H9 (cell line): Measurements from ENCODE around the gene IL12RB2. TPM values are rescaled to one million over a fixed set of nuclear protein-coding genes. Genes with fewer than 3 reads are reported as not detected.

Source experiments
- DNase-seq: peaks from one replicate; pipeline ENCODE4 v3.0.0-alpha.2; 2017
- H2AFZ ChIP-seq: one replicate; pipeline ENCODE4 v1.6.1; 2013; ENCODE audit warnings: mild to moderate bottlenecking, low read length, control low read depth, moderate library complexity
- H2AK5ac ChIP-seq: 2 replicates; pipeline ENCODE4 v1.6.1; 2013; ENCODE audit warnings: low read length, control low read depth, mixed read lengths; ENCODE audit not compliant: insufficient read length
- H2BK120ac ChIP-seq: one replicate; pipeline ENCODE4 v1.6.1; 2013; ENCODE audit warnings: low read depth, mild to moderate bottlenecking, low read length, control low read depth, inconsistent platforms; ENCODE audit not compliant: poor library complexity, severe bottlenecking
- H2BK12ac ChIP-seq: 2 replicates; pipeline ENCODE4 v1.6.1; 2013; ENCODE audit warnings: low read length, control low read depth, mixed read lengths, low read depth; ENCODE audit not compliant: insufficient read length
- H2BK15ac ChIP-seq: 2 replicates; pipeline ENCODE4 v1.6.1; 2013; ENCODE audit warnings: low read depth, low read length, control low read depth
- H2BK20ac ChIP-seq: one replicate; pipeline ENCODE4 v1.6.1; 2013; ENCODE audit warnings: low read depth, mild to moderate bottlenecking, low read length, control low read depth, inconsistent platforms; ENCODE audit not compliant: poor library complexity, severe bottlenecking
- H2BK5ac ChIP-seq: 2 replicates; pipeline ENCODE4 v1.6.1; 2013; ENCODE audit warnings: low read length, control low read depth, mixed read lengths; ENCODE audit not compliant: insufficient read length
- H3K14ac ChIP-seq: 2 replicates; pipeline ENCODE4 v1.6.1; 2013; ENCODE audit warnings: low read length, control low read depth; ENCODE audit not compliant: insufficient read depth
- H3K18ac ChIP-seq: 2 replicates; pipeline ENCODE4 v1.6.1; 2013; ENCODE audit warnings: low read depth, mild to moderate bottlenecking, mixed read lengths, low read length, control low read depth; ENCODE audit not compliant: insufficient read length
- H3K23ac ChIP-seq: 2 replicates; pipeline ENCODE4 v1.6.1; 2013; ENCODE audit warnings: low read length, control low read depth, mixed read lengths, low read depth; ENCODE audit not compliant: insufficient read length
- H3K23me2 ChIP-seq: 2 replicates; pipeline ENCODE4 v1.6.1; 2013; ENCODE audit warnings: low read depth, mild to moderate bottlenecking, mixed read lengths, low read length, control low read depth; ENCODE audit not compliant: insufficient read length, poor library complexity, severe bottlenecking
- H3K27ac ChIP-seq: 2 replicates; pipeline ENCODE4 v1.5.1; 2013; ENCODE audit warnings: low read length, control low read depth, mixed read lengths, low read depth; ENCODE audit not compliant: insufficient read length
- H3K27me3 ChIP-seq: 2 replicates; pipeline ENCODE4 v1.6.1; 2013; ENCODE audit warnings: low read length, control low read depth, inconsistent platforms; ENCODE audit not compliant: insufficient read depth
- H3K4ac ChIP-seq: 2 replicates; pipeline ENCODE4 v1.6.1; 2013; ENCODE audit warnings: low read depth, mild to moderate bottlenecking, control low read depth, inconsistent platforms, low read length, moderate library complexity
- H3K4me1 ChIP-seq: 2 replicates; pipeline ENCODE4 v1.6.1; 2013; ENCODE audit warnings: low read length, control low read depth, inconsistent platforms; ENCODE audit not compliant: insufficient read depth
- H3K4me2 ChIP-seq: 2 replicates; pipeline ENCODE4 v1.6.1; 2013; ENCODE audit warnings: low read length, control low read depth, mixed read lengths; ENCODE audit not compliant: insufficient read length, insufficient read depth
- H3K56ac ChIP-seq: 2 replicates; pipeline ENCODE4 v1.6.1; 2013; ENCODE audit warnings: low read depth, mild to moderate bottlenecking, mixed read lengths, low read length, control low read depth; ENCODE audit not compliant: insufficient read length
- H3K79me1 ChIP-seq: 2 replicates; pipeline ENCODE4 v1.6.1; 2013; ENCODE audit warnings: low read depth, mild to moderate bottlenecking, moderate library complexity, low read length, control low read depth, inconsistent platforms; ENCODE audit not compliant: insufficient read depth, poor library complexity, severe bottlenecking
- H3K79me2 ChIP-seq: 2 replicates; pipeline ENCODE4 v1.6.1; 2013; ENCODE audit warnings: low read length, control low read depth, inconsistent platforms; ENCODE audit not compliant: insufficient read depth
- H3K9ac ChIP-seq: 2 replicates; pipeline ENCODE4 v1.6.1; 2013; ENCODE audit warnings: low read length, control low read depth, mixed read lengths; ENCODE audit not compliant: insufficient read length; ENCODE audit errors: extremely low read depth
- H3K9me3 ChIP-seq: one replicate; pipeline ENCODE4 v1.6.1; 2013; ENCODE audit warnings: low read depth, low read length, inconsistent platforms; ENCODE audit not compliant: control insufficient read depth
- H3T11ph ChIP-seq: one replicate; pipeline ENCODE4 v1.6.1; 2013; ENCODE audit warnings: mild to moderate bottlenecking, low read length, control low read depth, inconsistent platforms
- H4K20me1 ChIP-seq: one replicate; pipeline ENCODE4 v1.6.1; 2013; ENCODE audit not compliant: control insufficient read depth, insufficient read length, insufficient read depth
- H4K5ac ChIP-seq: 2 replicates; pipeline ENCODE4 v1.6.1; 2013; ENCODE audit warnings: low read depth, mild to moderate bottlenecking, mixed read lengths, low read length, control low read depth; ENCODE audit not compliant: insufficient read length
- H4K8ac ChIP-seq: replicated peaks from 2 replicates; pipeline ENCODE4 v1.6.1; 2013; ENCODE audit warnings: low read length, control low read depth, mixed read lengths, low read depth; ENCODE audit not compliant: insufficient read length
- H4K91ac ChIP-seq: 2 replicates; pipeline ENCODE4 v1.6.1; 2013; ENCODE audit warnings: low read depth, mild to moderate bottlenecking, moderate library complexity, mixed read lengths, low read length, control low read depth; ENCODE audit not compliant: insufficient read length
- H3K27ac Mint-ChIP-seq, 3 experiments: 2 replicates in 2 of 3; 3 replicates in 1 of 3; pipeline ENCODE4 v1.8.0; 2020 to 2021; ENCODE audit warnings: mixed read lengths in 3 of 3, mild to moderate bottlenecking in 1 of 3, moderate library complexity in 1 of 3
- H3K27me3 Mint-ChIP-seq: 2 replicates; pipeline ENCODE4 v1.8.0; 2021; ENCODE audit warnings: low read depth, mild to moderate bottlenecking, moderate library complexity, mixed read lengths
- H3K36me3 Mint-ChIP-seq, 3 experiments: 2 replicates in 2 of 3; 3 replicates in 1 of 3; pipeline ENCODE4 v1.8.0; 2020 to 2021; ENCODE audit warnings: low read depth in 3 of 3, mixed read lengths in 3 of 3; ENCODE audit not compliant: insufficient read depth in 1 of 3
- H3K4me1 Mint-ChIP-seq, 2 experiments: 2 replicates each; pipeline ENCODE4 v1.8.0; 2020; ENCODE audit warnings: mixed read lengths in 2 of 2
- H3K4me3 Mint-ChIP-seq, 2 experiments: 2 replicates in 1 of 2; 3 replicates in 1 of 2; pipeline ENCODE4 v1.8.0; 2020 to 2021; ENCODE audit warnings: mild to moderate bottlenecking in 2 of 2, mixed read lengths in 2 of 2, moderate library complexity in 1 of 2
- H3K9me3 Mint-ChIP-seq, 2 experiments: 2 replicates in 1 of 2; 3 replicates in 1 of 2; pipeline ENCODE4 v1.8.0; 2020; ENCODE audit warnings: mild to moderate bottlenecking in 2 of 2, mixed read lengths in 2 of 2, moderate library complexity in 1 of 2
- WGBS: extraction: QIAGEN DNeasy Blood & Tissue Kit; methylation state at CpG from one replicate; pipeline ENCODE4 v1.1.7; 2013; ENCODE audit warnings: missing lambda C conversion rate, low lambda C conversion rate, mixed read lengths; ENCODE audit not compliant: insufficient read length; ENCODE audit errors: extremely low coverage; 5-methylcytosine and 5-hydroxymethylcytosine counted together
- total RNA-seq: library from RNA; stranded (reverse); gene quantifications from 2 replicates; pipeline ENCODE4 v1.2.1, GENCODE V29; 2021
- TF ChIP-seq, protein P1 (sequence below): fragments of 200-600 bp; sonication (generic); conservative IDR thresholded peaks from 3 replicates; pipeline ENCODE4 v1.8.0; 2021; ENCODE audit warnings: antibody characterized with exemption, mild to moderate bottlenecking

IL12RB2 gene
- total RNA-seq, 1 experiment from 2014 or later, result 0.77 TPM

DNA sequence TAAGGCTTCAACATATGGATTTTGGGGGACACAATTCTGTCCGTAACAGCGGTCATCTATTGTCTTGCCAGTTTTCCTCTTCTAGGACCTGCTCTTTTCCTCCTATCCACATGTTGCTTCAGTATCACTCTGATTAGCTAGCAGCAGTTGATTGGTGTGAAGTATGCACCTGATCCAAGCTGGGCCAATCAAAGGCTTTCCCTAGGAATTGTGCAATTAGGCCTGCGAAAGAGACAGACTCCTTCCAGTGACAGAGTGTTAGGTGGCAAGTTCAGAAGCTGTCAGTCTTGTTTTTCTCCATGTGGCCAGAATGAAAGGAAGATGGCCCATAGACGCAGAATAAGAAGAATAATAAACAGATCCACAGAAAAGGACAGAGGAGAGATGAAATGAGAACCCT, 34.1 kb upstream of the IL12RB2 start:
- H2BK120ac ChIP-seq, result no peak overlapping the region

More for the DNA sequence above, 34.1 kb upstream of the IL12RB2 start:
- no peak overlapping the region for H4K5ac ChIP-seq
- H3K14ac ChIP-seq, result no peak overlapping the region
- H3K56ac ChIP-seq, result no peak overlapping the region
- H4K20me1 ChIP-seq, result no peaks in the 10 kb centered on the region
- H2BK15ac ChIP-seq, result no peak overlapping the region
- H3K9me3 Mint-ChIP-seq, result peaks cover 12 to 29% of the 10 kb centered on the region in 2 experiments
- no peak overlapping the region for H4K91ac ChIP-seq
- DNase-seq, result no peak
- H3K4me1 ChIP-seq, result no peaks in the 10 kb centered on the region
- H3K4me2 ChIP-seq, result no peak overlapping the region
- H3K9me3 ChIP-seq, result peaks cover 4% of the 10 kb centered on the region
- H3K4ac ChIP-seq, result no peak overlapping the region
- H3K79me2 ChIP-seq, result no peaks in the 10 kb centered on the region
- no peak overlapping the region for H3K23ac ChIP-seq
- TF ChIP-seq, protein P1, sequence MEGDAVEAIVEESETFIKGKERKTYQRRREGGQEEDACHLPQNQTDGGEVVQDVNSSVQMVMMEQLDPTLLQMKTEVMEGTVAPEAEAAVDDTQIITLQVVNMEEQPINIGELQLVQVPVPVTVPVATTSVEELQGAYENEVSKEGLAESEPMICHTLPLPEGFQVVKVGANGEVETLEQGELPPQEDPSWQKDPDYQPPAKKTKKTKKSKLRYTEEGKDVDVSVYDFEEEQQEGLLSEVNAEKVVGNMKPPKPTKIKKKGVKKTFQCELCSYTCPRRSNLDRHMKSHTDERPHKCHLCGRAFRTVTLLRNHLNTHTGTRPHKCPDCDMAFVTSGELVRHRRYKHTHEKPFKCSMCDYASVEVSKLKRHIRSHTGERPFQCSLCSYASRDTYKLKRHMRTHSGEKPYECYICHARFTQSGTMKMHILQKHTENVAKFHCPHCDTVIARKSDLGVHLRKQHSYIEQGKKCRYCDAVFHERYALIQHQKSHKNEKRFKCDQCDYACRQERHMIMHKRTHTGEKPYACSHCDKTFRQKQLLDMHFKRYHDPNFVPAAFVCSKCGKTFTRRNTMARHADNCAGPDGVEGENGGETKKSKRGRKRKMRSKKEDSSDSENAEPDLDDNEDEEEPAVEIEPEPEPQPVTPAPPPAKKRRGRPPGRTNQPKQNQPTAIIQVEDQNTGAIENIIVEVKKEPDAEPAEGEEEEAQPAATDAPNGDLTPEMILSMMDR, result no peak
- H3K79me1 ChIP-seq, result no peaks in the 10 kb centered on the region
- no peak overlapping the region for H3T11ph ChIP-seq
- peaks cover 2% of the 10 kb centered on the region; the same call in 1 of the 2 replicates for H3K27me3 Mint-ChIP-seq
- H3K18ac ChIP-seq, result no peak overlapping the region
- no CpG with 5 or more reads among the region's 4 CpGs for WGBS
- no peak overlapping the region for H3K4me3 Mint-ChIP-seq
- H3K23me2 ChIP-seq, result no peaks in the 10 kb centered on the region
- H3K9ac ChIP-seq, result no peak overlapping the region
- no peak overlapping the region for H2AK5ac ChIP-seq
- H3K27ac ChIP-seq, result no peak overlapping the region
- H2BK12ac ChIP-seq, result no peak overlapping the region
- no peak overlapping the region for H2AFZ ChIP-seq
- peaks cover 4 to 6% of the 10 kb centered on the region in 2 experiments; a peak in 2 of 4 replicates for H3K4me1 Mint-ChIP-seq
- peaks cover 4 to 17% (median 4%) of the 10 kb centered on the region in 3 experiments; a peak in 5 of 7 replicates for H3K36me3 Mint-ChIP-seq
- H3K27ac Mint-ChIP-seq, result no peak overlapping the region
- H3K27me3 ChIP-seq, result no peaks in the 10 kb centered on the region
- no peak overlapping the region for H2BK5ac ChIP-seq
- H4K8ac ChIP-seq, result no peak overlapping the region
- H2BK20ac ChIP-seq, result no peak overlapping the region
